Measurements from ENCODE around the gene PTPRR.

The PTPRR gene

DNA sequence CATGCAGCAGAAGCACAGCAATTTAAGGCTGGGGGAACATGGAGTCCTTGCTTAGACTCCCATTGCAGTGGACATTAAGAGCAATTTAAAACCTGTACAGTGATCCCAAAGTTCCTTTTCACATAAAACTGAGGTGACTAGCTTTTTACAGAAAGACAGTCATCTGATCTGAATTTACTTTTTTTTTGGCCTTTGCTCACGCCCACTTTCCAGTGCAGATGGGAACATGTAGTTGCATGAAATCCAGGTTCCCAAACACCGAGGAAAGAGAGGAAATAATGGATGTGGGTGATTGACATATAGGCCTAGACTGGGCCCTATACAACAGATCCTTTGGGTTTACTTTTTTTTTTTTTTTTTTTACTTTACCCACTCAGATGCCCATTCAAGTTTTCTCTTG is 156.9 kb downstream of the PTPRR start:
- Mint-ChIP-seq H3K36me3 (ENCODE audit: low read depth) (no peaks in the 10 kb centered on the region), H3K4me1 (ENCODE audit: low read depth) (no peaks in the 10 kb centered on the region), H3K27me3 (no peaks in the 10 kb centered on the region), H3K4me3 (no peak overlapping the region), H3K9me3 (no peaks in the 10 kb centered on the region), H3K27ac (no peak overlapping the region)

DNA sequence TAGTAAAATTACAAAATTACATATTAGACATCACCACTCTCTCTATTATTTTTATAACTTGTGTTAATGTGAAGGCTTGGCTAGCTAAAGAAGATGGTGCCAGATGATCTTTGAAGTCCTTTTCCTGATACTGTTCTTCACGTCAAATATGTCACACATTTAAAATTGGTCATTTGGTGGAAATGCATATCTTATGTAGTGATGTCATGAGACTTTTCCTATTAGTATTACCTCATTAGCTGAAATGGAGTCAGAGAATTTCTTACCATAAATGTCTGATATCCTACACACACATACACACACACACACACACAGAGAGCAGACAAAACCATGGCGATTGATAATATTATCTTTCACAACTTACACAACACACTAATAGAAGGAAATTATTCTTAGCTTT is 158.5 kb downstream of the PTPRR start:
- H3K9me3 Mint-ChIP-seq = no peaks in the 10 kb centered on the region
- no peaks in the 10 kb centered on the region for H3K36me3 Mint-ChIP-seq (ENCODE audit: low read depth)
- H3K4me3 Mint-ChIP-seq = no peak overlapping the region
- no peaks in the 10 kb centered on the region for H3K27me3 Mint-ChIP-seq
- H3K4me1 Mint-ChIP-seq (ENCODE audit: low read depth) = no peaks in the 10 kb centered on the region
- no peak overlapping the region for H3K27ac Mint-ChIP-seq

DNA sequence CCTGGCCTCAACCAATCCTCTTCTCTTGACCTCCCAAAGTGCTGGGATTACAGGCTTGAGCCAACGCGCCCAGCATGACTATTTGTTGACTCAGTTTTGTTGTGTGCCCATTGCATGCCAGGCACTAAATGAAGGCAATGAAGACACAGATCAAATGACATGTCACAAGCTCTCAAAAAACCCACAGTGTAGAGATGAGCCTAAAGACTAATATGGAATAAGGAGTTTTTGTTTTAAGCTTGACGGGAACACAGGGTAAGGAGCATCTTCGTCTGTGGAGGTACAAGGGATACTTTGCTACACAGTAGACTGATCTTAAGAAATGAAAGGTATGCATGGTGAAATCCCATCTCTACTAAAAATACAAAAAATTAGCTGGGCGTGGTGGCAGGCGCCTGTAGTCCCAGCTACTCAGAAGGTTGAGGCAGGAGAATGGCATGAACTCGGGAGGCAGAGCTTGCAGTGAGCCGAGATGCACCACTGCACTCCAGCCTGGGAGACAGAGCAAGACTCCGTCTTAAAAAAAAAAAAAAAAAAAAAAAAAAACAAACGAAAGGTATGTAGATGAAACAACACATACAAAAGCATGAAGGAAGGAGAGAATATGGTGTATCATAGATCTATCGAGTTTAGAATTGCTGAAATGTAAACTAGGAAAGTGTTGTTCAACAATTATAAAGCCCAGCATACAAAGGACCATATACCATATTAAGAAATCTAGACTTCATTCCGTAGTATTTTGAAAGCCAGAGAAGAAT is 161.2 kb downstream of the PTPRR start:
- no peak overlapping the region for H3K4me3 Mint-ChIP-seq
- H3K4me1 Mint-ChIP-seq (ENCODE audit: low read depth) = no peaks in the 10 kb centered on the region
- H3K9me3 Mint-ChIP-seq = no peaks in the 10 kb centered on the region
- H3K27ac Mint-ChIP-seq = no peak overlapping the region
- H3K27me3 Mint-ChIP-seq = peaks cover 7% of the 10 kb centered on the region
- H3K36me3 Mint-ChIP-seq (ENCODE audit: low read depth) = no peaks in the 10 kb centered on the region

DNA sequence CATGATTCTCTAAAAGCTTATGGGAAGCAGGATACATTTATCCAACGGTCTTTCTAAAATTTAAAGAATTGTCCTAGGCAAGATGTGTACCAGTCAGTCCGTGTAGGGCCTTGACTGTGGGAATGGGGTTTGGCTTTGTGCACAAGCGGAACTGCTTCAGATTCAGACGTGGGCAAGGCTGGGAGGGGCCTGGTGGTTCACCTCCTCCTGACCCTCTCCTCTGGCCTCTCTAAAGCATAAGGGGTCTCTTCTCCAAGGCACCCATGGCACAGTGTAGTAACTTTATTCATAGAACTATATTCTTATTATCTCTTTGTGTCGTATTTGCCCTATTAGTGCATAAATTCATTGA is 162.1 kb downstream of the PTPRR start:
- Mint-ChIP-seq H3K36me3 (ENCODE audit: low read depth) (no peaks in the 10 kb centered on the region), H3K4me1 (ENCODE audit: low read depth) (no peaks in the 10 kb centered on the region), H3K4me3 (no peak overlapping the region), H3K27ac (no peak overlapping the region), H3K27me3 (peaks cover 11% of the 10 kb centered on the region), H3K9me3 (no peaks in the 10 kb centered on the region)

DNA sequence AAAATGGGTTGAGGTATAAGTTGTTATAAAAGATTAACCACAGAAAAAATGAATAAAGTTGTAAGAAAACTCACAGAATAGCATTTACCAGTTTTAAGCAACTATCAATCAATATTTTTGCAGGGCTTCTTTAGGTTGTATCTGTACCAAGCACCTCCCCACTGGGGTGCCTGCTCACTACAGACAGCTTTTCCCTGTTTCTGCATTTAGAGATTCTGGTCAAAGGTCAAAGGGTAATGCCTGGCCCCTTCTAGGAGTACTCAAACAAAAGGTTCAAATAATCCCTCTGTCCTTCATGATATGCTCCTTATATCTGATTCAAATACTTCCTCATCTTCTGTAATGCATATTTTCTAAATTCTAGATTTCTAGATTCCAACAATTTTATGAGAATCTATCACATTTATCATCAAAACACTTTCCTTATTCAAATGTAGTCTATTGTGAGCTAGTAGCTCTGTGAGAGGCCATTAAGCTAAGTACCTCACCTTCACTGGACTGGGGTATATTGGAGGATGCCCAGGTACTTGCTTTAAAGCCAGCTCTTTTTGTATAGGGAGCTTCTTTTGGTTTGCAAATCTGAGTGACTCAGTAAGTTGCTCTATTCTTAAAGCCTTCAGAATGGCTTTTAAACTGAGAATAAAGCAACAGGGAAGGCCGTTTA is 162.6 kb downstream of the PTPRR start:
- Mint-ChIP-seq H3K27me3 (peaks cover 13% of the 10 kb centered on the region), H3K4me1 (ENCODE audit: low read depth) (no peaks in the 10 kb centered on the region)

DNA sequence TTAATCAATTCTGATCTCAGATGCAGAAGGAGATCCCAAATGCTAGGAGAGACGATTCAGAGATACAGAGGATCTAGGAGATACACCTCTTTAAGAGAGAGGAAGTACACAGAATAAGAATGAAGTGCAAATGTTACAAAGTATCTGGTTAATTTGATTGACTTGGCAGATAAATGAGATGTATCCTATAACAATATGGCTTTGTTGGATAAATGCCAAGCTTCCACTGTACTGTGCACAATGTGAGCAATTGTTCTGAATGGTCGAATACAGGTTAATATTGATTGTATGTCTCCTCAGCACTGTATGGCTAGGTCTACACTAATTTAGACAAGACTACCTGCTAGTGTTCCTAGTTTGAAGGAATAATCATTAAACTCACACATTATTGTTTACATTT is 163.7 kb downstream of the PTPRR start:
- Mint-ChIP-seq H3K9me3 (no peaks in the 10 kb centered on the region), H3K36me3 (ENCODE audit: low read depth) (no peaks in the 10 kb centered on the region), H3K4me3 (no peak overlapping the region), H3K27ac (no peak overlapping the region), H3K27me3 (peaks cover 24% of the 10 kb centered on the region), H3K4me1 (ENCODE audit: low read depth) (no peaks in the 10 kb centered on the region)

More for the DNA sequence above, 162.6 kb downstream of the PTPRR start:
- H3K4me3 Mint-ChIP-seq = no peak overlapping the region
- no peaks in the 10 kb centered on the region for H3K9me3 Mint-ChIP-seq
- no peak overlapping the region for H3K27ac Mint-ChIP-seq
- no peaks in the 10 kb centered on the region for H3K36me3 Mint-ChIP-seq (ENCODE audit: low read depth)

DNA sequence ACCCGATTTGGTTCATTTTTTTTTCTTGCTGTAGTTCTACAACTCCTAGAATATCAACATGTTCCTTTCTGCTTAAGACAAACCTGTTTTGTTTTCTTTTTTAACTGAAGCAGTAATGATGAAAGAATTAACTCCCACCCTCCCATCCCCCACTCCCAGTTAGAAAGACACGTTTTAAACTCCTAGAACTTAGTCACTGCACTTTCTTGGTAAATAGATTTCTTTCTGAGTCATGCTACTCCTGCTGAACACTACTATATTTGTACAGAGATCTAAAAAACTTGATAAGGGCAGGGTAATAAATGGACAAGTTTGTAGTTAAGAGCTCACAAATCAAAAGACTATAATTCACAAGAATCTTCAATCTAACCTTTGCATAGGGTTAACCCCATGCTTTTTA is 164.4 kb downstream of the PTPRR start:
- Mint-ChIP-seq H3K27me3 (peaks cover 30% of the 10 kb centered on the region), H3K4me3 (no peak overlapping the region), H3K4me1 (ENCODE audit: low read depth) (no peaks in the 10 kb centered on the region), H3K36me3 (ENCODE audit: low read depth) (no peaks in the 10 kb centered on the region), H3K9me3 (no peaks in the 10 kb centered on the region), H3K27ac (no peak overlapping the region)

DNA sequence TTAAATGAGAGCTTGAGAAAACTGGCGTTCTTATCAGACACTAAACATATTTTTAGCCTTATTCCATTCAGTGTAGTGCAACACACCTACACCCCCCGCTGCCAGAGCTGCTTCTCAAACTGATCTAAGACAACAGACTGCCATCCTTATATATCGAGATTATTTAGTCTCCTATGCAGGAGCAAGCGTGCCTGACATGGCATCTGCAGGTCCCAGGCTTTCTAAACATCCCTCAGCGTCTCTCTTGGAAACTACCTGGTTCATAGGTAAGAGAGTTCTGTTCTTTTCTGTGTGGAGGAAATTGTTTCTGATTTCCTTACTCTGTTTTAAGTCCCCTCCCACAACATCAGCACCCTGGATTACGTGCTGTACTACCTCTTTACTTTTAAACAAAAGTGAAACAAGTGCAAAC is 166.2 kb downstream of the PTPRR start:
- H3K27ac Mint-ChIP-seq = no peak overlapping the region
- H3K9me3 Mint-ChIP-seq = no peaks in the 10 kb centered on the region
- peaks cover 34% of the 10 kb centered on the region for H3K27me3 Mint-ChIP-seq

DNA sequence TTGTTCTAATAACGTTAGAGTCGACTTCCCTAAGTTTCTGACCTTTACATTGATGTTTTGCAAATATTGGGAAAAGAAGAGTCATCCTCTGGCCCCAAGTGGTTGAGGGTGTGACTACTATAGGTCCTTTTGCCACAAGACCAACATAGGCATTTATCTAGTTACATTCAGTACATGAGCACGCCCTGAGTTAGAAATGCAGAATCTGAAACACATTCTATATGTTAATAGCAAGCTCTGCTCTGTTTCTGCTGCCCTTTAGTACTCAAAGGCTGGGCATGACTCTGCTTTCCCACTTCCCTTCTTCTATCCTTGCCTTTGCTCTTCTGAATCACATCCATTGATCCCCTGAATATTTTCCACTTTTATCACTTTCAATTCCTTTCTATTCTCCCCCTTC is 168.2 kb downstream of the PTPRR start:
- Mint-ChIP-seq H3K27me3 (peaks cover 38% of the 10 kb centered on the region), H3K4me3 (no peak overlapping the region), H3K4me1 (ENCODE audit: low read depth) (no peaks in the 10 kb centered on the region), H3K27ac (no peak overlapping the region), H3K9me3 (no peaks in the 10 kb centered on the region), H3K36me3 (ENCODE audit: low read depth) (no peaks in the 10 kb centered on the region)

More for the DNA sequence above, 166.2 kb downstream of the PTPRR start:
- no peaks in the 10 kb centered on the region for H3K4me1 Mint-ChIP-seq (ENCODE audit: low read depth)
- H3K4me3 Mint-ChIP-seq = no peak overlapping the region
- H3K36me3 Mint-ChIP-seq (ENCODE audit: low read depth) = no peaks in the 10 kb centered on the region

DNA sequence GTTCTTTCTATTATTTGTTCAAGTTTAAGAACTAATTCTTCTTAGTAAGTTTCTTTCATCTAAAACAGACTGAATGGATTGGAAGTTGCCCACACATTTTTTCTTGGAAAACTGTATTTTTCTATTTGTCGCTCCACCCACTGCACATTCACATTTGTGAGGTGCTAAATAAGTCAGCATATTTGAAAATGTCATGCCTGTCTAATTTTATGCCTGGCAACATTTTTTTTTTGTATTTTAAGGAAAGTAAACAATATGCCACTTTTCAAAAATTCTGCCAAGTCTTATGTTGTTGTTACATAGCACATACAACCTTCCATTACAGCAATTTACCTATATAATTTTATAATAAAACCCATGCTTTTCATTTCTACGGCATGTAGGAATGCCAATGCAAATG is 170.6 kb downstream of the PTPRR start:
- H3K27ac Mint-ChIP-seq = no peak overlapping the region
- H3K36me3 Mint-ChIP-seq (ENCODE audit: low read depth) = no peaks in the 10 kb centered on the region
- no peak overlapping the region for H3K4me3 Mint-ChIP-seq
- H3K27me3 Mint-ChIP-seq = peaks cover 35% of the 10 kb centered on the region
- H3K9me3 Mint-ChIP-seq = no peaks in the 10 kb centered on the region
- H3K4me1 Mint-ChIP-seq (ENCODE audit: low read depth) = no peaks in the 10 kb centered on the region

DNA sequence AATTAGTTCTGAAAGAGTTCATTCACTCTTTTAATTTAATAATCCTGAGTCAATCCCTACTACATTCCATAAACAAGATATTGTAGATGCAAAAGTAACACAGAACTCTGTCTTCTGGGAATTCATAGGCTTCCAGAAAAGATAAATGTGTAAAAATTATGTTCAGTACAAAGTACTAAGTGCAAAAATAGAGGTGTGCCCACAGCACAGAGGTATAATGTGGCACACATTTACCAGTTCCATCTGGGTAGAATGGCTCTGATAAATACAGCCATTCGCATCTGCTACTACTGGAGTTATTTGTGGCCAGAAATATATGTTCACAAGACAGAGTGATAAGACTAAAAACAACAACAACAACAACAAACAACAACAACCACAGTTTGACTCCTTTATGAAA is 171.7 kb downstream of the PTPRR start:
- no peaks in the 10 kb centered on the region for H3K4me1 Mint-ChIP-seq (ENCODE audit: low read depth)
- H3K4me3 Mint-ChIP-seq = no peak overlapping the region
- no peaks in the 10 kb centered on the region for H3K36me3 Mint-ChIP-seq (ENCODE audit: low read depth)
- H3K27ac Mint-ChIP-seq = no peak overlapping the region
- H3K27me3 Mint-ChIP-seq = peaks cover 33% of the 10 kb centered on the region
- no peaks in the 10 kb centered on the region for H3K9me3 Mint-ChIP-seq

DNA sequence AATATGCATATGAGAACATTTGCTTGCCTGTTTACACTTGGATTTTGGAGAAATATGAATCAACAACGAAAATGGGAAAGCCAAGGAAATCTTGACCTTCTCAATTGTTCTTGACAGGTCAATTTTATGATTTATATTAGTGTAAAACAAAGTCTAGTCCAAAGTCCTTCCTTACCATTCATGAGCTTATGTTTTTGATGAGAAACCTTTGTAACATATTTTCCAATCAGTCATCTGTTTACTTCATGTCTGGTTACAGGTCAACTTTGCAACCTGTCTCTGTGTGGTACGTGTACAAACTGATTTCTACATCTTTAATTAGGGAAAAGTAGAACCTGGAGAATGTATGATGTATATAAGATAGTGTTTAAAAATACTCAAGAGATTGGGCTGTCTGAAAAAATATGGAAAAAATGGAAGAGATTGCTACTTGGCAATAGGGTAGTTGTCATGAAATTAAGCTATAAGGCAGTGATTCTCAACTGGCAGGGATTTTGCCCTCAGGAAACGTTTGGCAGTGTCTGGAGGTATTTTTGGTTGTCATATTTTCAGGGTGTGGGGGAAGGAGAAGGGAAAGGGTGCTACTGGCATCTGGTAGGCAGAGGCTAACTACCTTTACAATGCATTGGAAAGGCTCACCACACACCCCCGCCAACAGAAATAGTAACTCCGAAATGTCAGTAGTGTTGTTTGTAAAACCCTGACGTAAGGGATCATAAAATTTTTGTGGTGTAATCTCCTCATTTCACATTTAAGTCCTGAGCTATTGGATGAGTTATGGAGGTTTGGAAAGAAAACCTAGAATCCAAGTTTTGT is 172.9 kb downstream of the PTPRR start:
- Mint-ChIP-seq H3K4me3 (no peak overlapping the region), H3K4me1 (ENCODE audit: low read depth) (no peaks in the 10 kb centered on the region), H3K9me3 (no peaks in the 10 kb centered on the region), H3K36me3 (ENCODE audit: low read depth) (no peaks in the 10 kb centered on the region), H3K27ac (no peak overlapping the region), H3K27me3 (peaks cover 34% of the 10 kb centered on the region)

DNA sequence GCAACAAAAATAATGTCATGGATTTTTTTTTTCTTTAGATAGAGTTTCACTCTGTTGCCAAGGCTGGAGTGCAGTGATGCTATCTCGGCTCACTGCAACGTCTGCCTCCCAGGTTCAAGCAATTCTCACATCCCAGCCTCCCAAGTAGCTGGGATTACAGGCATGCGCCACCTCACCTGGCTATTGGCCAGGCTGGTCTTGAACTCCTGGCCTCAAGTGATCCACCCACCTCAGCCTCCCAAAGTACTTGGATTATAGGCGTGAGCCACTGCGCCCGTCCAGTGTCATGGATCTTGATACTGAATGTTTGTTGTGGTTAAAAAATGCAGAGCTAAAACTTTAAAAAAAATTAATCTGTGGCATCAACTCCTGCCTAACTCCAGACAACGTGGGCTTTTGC is 175.5 kb downstream of the PTPRR start:
- Mint-ChIP-seq H3K4me1 (ENCODE audit: low read depth) (no peaks in the 10 kb centered on the region), H3K27ac (no peak overlapping the region), H3K36me3 (ENCODE audit: low read depth) (no peaks in the 10 kb centered on the region), H3K9me3 (no peaks in the 10 kb centered on the region), H3K4me3 (no peak overlapping the region), H3K27me3 (peaks cover 17% of the 10 kb centered on the region)

DNA sequence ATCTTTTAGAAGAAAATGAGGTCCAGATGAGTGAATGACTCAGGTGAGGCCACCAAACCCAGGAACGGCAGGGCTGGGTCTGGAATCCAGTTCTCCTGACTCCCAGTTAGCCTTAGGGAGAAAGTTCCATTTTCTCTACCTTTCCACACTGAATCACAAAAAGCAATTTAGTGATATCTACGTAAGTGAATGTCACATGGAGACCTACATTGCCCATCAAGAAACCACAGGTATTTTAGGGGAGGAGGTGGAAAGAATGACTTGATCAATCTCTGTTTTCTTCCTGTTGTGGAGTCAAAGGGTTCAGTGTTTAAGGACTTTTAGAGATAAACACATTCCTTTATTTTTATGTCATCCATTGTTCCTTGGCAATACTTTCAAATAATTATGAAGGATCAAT is 176.4 kb downstream of the PTPRR start:
- Mint-ChIP-seq H3K36me3 (ENCODE audit: low read depth) (no peaks in the 10 kb centered on the region), H3K9me3 (no peaks in the 10 kb centered on the region), H3K27ac (no peak overlapping the region), H3K27me3 (peaks cover 23% of the 10 kb centered on the region), H3K4me3 (no peak overlapping the region), H3K4me1 (ENCODE audit: low read depth) (no peaks in the 10 kb centered on the region)

DNA sequence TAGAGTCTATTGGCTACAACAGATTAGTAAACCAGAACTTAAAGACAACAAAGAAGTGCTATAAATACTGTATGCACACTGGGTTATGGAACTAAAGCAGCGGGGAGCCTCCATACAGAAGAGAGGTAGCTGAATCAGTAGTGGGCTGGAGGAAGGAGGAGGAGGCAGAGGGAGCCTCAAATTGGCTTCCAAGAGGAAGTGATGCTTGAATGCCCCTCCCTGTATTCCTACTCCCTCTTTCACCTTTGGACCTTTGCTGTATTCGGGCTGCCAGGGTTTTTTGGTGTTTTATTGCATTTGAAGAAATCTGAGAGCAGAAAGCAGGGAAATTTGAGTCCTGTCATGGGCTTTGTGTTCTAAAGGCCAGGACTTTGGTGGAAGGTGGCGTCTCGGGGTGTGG is 179.3 kb downstream of the PTPRR start:
- Mint-ChIP-seq H3K4me3 (no peak overlapping the region), H3K9me3 (no peaks in the 10 kb centered on the region), H3K27ac (no peak overlapping the region), H3K27me3 (peaks cover 15% of the 10 kb centered on the region), H3K4me1 (ENCODE audit: low read depth) (no peaks in the 10 kb centered on the region), H3K36me3 (ENCODE audit: low read depth) (no peaks in the 10 kb centered on the region)
